ENCODE data around the gene PCDHGA3. TPM values are rescaled to one million over a fixed set of nuclear protein-coding genes. Genes with fewer than 3 reads are reported as not detected.

PCDHGA3 gene
- total RNA-seq, 1 experiment from 2014 or later, result 1.3 TPM

DNA sequence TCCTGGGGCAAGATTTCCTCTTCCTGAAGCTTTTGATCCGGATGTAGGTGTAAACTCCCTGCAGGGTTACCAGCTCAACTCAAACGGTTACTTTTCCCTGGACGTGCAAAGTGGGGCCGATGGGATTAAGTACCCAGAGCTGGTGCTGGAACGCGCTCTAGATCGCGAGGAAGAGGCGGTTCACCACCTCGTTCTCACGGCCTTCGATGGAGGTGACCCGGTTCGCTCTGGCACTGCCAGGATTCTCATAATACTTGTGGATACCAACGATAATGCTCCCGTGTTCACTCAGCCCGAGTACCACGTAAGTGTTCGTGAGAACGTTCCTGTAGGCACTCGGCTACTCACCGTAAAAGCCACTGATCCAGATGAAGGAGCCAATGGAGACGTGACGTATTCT is 12.0 kb downstream of the PCDHGA3 start:
- Mint-ChIP-seq H3K4me3 (no peak overlapping the region), H3K27ac (no peak overlapping the region), H3K27me3 (ENCODE audit: low read depth) (peaks cover 9% of the 10 kb centered on the region), H3K36me3 (peaks cover 59% of the 10 kb centered on the region), H3K9me3 (peaks cover 56% of the 10 kb centered on the region), H3K4me1 (peaks cover 7% of the 10 kb centered on the region)
- CTCF ChIA-PET, result interaction anchor here (0.9 to 2.5 kb wide), 13 partner anchors 12 to 208 kb away, joined by 3 to 11 read pairs (median 5); partner anchors contain the start of genes PCDHB15, PCDHGA10, PCDHGA3 and PCDHGB4
- no peak for DNase-seq (ENCODE audit: low spot score)
- POLR2A ChIA-PET, result no interaction called here
- TF ChIP-seq ELF4 (CRISPR knock-in tag; IDR thresholded peaks at IDR 0.05; ENCODE audit: low read depth) (no peak), EMX1 (CRISPR knock-in tag; IDR thresholded peaks at IDR 0.05) (no peak), FOXK1 (CRISPR knock-in tag; IDR thresholded peaks at IDR 0.05) (no peak), FOXP1 (CRISPR knock-in tag; IDR thresholded peaks at IDR 0.05; ENCODE audit: borderline replicate concordance) (no peak), ZNF396 (CRISPR knock-in tag; IDR thresholded peaks at IDR 0.05; ENCODE audit: borderline replicate concordance) (no peak), JAZF1 (CRISPR knock-in tag; IDR thresholded peaks at IDR 0.05) (no peak)
- TF ChIP-seq, protein P1, sequence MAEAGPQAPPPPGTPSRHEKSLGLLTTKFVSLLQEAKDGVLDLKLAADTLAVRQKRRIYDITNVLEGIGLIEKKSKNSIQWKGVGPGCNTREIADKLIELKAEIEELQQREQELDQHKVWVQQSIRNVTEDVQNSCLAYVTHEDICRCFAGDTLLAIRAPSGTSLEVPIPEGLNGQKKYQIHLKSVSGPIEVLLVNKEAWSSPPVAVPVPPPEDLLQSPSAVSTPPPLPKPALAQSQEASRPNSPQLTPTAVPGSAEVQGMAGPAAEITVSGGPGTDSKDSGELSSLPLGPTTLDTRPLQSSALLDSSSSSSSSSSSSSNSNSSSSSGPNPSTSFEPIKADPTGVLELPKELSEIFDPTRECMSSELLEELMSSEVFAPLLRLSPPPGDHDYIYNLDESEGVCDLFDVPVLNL (CRISPR knock-in tag; IDR thresholded peaks at IDR 0.05; ENCODE audit: borderline replicate concordance, low read depth), result no peak
- TF ChIP-seq, protein P2, sequence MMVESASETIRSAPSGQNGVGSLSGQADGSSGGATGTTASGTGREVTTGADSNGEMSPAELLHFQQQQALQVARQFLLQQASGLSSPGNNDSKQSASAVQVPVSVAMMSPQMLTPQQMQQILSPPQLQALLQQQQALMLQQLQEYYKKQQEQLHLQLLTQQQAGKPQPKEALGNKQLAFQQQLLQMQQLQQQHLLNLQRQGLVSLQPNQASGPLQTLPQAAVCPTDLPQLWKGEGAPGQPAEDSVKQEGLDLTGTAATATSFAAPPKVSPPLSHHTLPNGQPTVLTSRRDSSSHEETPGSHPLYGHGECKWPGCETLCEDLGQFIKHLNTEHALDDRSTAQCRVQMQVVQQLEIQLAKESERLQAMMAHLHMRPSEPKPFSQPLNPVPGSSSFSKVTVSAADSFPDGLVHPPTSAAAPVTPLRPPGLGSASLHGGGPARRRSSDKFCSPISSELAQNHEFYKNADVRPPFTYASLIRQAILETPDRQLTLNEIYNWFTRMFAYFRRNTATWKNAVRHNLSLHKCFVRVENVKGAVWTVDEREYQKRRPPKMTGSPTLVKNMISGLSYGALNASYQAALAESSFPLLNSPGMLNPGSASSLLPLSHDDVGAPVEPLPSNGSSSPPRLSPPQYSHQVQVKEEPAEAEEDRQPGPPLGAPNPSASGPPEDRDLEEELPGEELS (CRISPR knock-in tag; IDR thresholded peaks at IDR 0.05), result no peak
- TF ChIP-seq, protein P3, sequence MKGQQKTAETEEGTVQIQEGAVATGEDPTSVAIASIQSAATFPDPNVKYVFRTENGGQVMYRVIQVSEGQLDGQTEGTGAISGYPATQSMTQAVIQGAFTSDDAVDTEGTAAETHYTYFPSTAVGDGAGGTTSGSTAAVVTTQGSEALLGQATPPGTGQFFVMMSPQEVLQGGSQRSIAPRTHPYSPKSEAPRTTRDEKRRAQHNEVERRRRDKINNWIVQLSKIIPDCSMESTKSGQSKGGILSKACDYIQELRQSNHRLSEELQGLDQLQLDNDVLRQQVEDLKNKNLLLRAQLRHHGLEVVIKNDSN (CRISPR knock-in tag; IDR thresholded peaks at IDR 0.05), result no peak
- TF ChIP-seq, protein P4, sequence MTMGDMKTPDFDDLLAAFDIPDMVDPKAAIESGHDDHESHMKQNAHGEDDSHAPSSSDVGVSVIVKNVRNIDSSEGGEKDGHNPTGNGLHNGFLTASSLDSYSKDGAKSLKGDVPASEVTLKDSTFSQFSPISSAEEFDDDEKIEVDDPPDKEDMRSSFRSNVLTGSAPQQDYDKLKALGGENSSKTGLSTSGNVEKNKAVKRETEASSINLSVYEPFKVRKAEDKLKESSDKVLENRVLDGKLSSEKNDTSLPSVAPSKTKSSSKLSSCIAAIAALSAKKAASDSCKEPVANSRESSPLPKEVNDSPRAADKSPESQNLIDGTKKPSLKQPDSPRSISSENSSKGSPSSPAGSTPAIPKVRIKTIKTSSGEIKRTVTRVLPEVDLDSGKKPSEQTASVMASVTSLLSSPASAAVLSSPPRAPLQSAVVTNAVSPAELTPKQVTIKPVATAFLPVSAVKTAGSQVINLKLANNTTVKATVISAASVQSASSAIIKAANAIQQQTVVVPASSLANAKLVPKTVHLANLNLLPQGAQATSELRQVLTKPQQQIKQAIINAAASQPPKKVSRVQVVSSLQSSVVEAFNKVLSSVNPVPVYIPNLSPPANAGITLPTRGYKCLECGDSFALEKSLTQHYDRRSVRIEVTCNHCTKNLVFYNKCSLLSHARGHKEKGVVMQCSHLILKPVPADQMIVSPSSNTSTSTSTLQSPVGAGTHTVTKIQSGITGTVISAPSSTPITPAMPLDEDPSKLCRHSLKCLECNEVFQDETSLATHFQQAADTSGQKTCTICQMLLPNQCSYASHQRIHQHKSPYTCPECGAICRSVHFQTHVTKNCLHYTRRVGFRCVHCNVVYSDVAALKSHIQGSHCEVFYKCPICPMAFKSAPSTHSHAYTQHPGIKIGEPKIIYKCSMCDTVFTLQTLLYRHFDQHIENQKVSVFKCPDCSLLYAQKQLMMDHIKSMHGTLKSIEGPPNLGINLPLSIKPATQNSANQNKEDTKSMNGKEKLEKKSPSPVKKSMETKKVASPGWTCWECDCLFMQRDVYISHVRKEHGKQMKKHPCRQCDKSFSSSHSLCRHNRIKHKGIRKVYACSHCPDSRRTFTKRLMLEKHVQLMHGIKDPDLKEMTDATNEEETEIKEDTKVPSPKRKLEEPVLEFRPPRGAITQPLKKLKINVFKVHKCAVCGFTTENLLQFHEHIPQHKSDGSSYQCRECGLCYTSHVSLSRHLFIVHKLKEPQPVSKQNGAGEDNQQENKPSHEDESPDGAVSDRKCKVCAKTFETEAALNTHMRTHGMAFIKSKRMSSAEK (CRISPR knock-in tag; IDR thresholded peaks at IDR 0.05; ENCODE audit: borderline replicate concordance), result no peak
- TF ChIP-seq, protein P5, sequence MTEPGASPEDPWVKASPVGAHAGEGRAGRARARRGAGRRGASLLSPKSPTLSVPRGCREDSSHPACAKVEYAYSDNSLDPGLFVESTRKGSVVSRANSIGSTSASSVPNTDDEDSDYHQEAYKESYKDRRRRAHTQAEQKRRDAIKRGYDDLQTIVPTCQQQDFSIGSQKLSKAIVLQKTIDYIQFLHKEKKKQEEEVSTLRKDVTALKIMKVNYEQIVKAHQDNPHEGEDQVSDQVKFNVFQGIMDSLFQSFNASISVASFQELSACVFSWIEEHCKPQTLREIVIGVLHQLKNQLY (CRISPR knock-in tag; IDR thresholded peaks at IDR 0.05), result no peak
- ATAC-seq, result no peak

DNA sequence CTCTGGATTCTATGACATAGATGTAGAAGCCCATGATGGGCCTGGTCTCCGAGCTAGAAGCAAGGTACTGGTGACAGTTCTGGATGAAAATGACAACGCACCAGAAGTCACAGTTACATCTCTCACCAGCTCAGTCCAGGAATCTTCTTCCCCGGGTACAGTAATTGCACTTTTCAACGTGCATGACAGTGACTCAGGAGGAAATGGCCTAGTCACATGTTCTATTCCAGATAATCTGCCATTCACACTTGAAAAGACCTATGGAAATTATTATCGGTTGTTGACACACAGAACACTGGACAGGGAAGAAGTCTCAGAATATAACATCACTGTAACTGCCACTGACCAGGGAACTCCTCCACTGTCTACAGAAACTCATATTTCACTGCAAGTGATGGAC is 12.5 kb downstream of the PCDHGA3 start:
- peaks cover 60% of the 10 kb centered on the region for H3K36me3 Mint-ChIP-seq
- H3K27me3 Mint-ChIP-seq (ENCODE audit: low read depth), result peaks cover 13% of the 10 kb centered on the region
- peaks cover 56% of the 10 kb centered on the region for H3K9me3 Mint-ChIP-seq
- H3K4me1 Mint-ChIP-seq, result peaks cover 8% of the 10 kb centered on the region
- H3K27ac Mint-ChIP-seq, result no peak overlapping the region
- ATAC-seq (no peak), DNase-seq (ENCODE audit: low spot score) (no peak)
- ChIA-PET POLR2A (no interaction called here), CTCF (interaction anchor here (0.9 to 1.7 kb wide), 7 partner anchors 32 to 208 kb away, joined by 3 to 11 read pairs (median 5); partner anchors contain the start of genes PCDHB15, PCDHGA10, PCDHGB4 and TAF7)
- no peak overlapping the region for H3K4me3 Mint-ChIP-seq
- TF ChIP-seq, protein P6, sequence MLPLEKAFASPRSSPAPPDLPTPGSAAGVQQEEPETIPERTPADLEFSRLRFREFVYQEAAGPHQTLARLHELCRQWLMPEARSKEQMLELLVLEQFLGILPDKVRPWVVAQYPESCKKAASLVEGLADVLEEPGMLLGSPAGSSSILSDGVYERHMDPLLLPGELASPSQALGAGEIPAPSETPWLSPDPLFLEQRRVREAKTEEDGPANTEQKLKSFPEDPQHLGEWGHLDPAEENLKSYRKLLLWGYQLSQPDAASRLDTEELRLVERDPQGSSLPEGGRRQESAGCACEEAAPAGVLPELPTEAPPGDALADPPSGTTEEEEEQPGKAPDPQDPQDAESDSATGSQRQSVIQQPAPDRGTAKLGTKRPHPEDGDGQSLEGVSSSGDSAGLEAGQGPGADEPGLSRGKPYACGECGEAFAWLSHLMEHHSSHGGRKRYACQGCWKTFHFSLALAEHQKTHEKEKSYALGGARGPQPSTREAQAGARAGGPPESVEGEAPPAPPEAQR (CRISPR knock-in tag; IDR thresholded peaks at IDR 0.05), result no peak
- TF ChIP-seq, protein P2 (CRISPR knock-in tag; IDR thresholded peaks at IDR 0.05), result no peak
- TF ChIP-seq RELA (CRISPR knock-in tag; IDR thresholded peaks at IDR 0.05; ENCODE audit: borderline replicate concordance) (no peak), ZNF121 (CRISPR knock-in tag; IDR thresholded peaks at IDR 0.05) (no peak), NFE2L1 (CRISPR knock-in tag; IDR thresholded peaks at IDR 0.05) (no peak), EMX1 (CRISPR knock-in tag; IDR thresholded peaks at IDR 0.05) (no peak)
- TF ChIP-seq, protein P7, sequence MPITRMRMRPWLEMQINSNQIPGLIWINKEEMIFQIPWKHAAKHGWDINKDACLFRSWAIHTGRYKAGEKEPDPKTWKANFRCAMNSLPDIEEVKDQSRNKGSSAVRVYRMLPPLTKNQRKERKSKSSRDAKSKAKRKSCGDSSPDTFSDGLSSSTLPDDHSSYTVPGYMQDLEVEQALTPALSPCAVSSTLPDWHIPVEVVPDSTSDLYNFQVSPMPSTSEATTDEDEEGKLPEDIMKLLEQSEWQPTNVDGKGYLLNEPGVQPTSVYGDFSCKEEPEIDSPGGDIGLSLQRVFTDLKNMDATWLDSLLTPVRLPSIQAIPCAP (CRISPR knock-in tag; IDR thresholded peaks at IDR 0.05), result no peak
